ENCODE measurements around the gene PCGF3.
A peak's percentile ranks its signal among the peaks of the same experiment; 100 is the strongest.
"Not testable (repeated sequence)": the region's sequence is repeated elsewhere in the genome, so short reads cannot be mapped to it uniquely, and the experiment has no call there.

Gene PCGF3

GRCh38 chr4:742742-743311 lies 37.2 kb downstream of the PCGF3 start:
- DNase-seq = peak; percentile 5

GRCh38 chr4:743463-744211 lies 38.0 kb downstream of the PCGF3 start:
- no peak for DNase-seq

- no peak for DNase-seq
Measured at GRCh38 chr4:744212-744841, 38.7 kb downstream of the PCGF3 start.

- no peak for DNase-seq
Measured at GRCh38 chr4:747546-748170, 42.0 kb downstream of the PCGF3 start.

GRCh38 chr4:748461-748860 lies 42.8 kb downstream of the PCGF3 start:
- DNase-seq = no peak

- no peak for DNase-seq
Measured at GRCh38 chr4:749698-750666, 44.4 kb downstream of the PCGF3 start.

GRCh38 chr4:751676-752075 lies 46.0 kb downstream of the PCGF3 start:
- DNase-seq = no peak

GRCh38 chr4:752196-752861 lies 46.7 kb downstream of the PCGF3 start:
- DNase-seq = no peak

GRCh38 chr4:753186-753585 lies 47.6 kb downstream of the PCGF3 start:
- DNase-seq = not testable (repeated sequence)

GRCh38 chr4:754221-755120 lies 48.8 kb downstream of the PCGF3 start:
- DNase-seq = no peak

- no peak for DNase-seq
Measured at GRCh38 chr4:757111-757510, 51.5 kb downstream of the PCGF3 start.

- DNase-seq = not testable (repeated sequence)
Measured at GRCh38 chr4:759810-760209, 54.2 kb downstream of the PCGF3 start.

- DNase-seq = no peak
Measured at GRCh38 chr4:760616-761015, 55.0 kb downstream of the PCGF3 start.

GRCh38 chr4:761086-761485 lies 55.5 kb downstream of the PCGF3 start:
- DNase-seq = no peak

GRCh38 chr4:761739-762138 lies 56.1 kb downstream of the PCGF3 start:
- DNase-seq = no peak

- DNase-seq = no peak
Measured at GRCh38 chr4:762211-763190, 56.9 kb downstream of the PCGF3 start.

- DNase-seq = no peak
Measured at GRCh38 chr4:763191-763810, 57.7 kb downstream of the PCGF3 start.

GRCh38 chr4:763922-764321 lies 58.3 kb downstream of the PCGF3 start:
- no peak for DNase-seq

All from NCI-H774 (cell line).